ENCODE results near the gene GABPB2. TPM values are rescaled to one million over a fixed set of nuclear protein-coding genes. Genes with fewer than 3 reads are reported as not detected.

The GABPB2 gene
- total RNA-seq, 1 experiment from 2014 or later = 6.4 TPM

GRCh38 chr1:151047925-151048644, 22.5 kb upstream of the GABPB2 start:
- Histone ChIP-seq H3K27ac (ENCODE audit: low read length) (peak overlapping the region; percentile 12), H3K4me3 (ENCODE audit: low read length) (peak overlapping the region; percentile 77), H2AFZ (ENCODE audit: low read length) (peak overlapping the region; percentile 90), H4K20me1 (ENCODE audit: low read length) (no peaks in the 10 kb centered on the region), H3K4me1 (ENCODE audit: insufficient read depth, low read length) (peaks cover 12% of the 10 kb centered on the region), H3K36me3 (ENCODE audit: low read depth, low read length) (peaks cover 19% of the 10 kb centered on the region; the same call in 1 of the 2 replicates), H3K9ac (ENCODE audit: low read length) (peak overlapping the region; percentile 69), H3K9me2 (replicated peaks; ENCODE audit: low read length) (no peaks in the 10 kb centered on the region), H3K4me2 (ENCODE audit: low read length) (peak overlapping the region; percentile 93), H3K27me3 (ENCODE audit: low read length) (no peaks in the 10 kb centered on the region), H3K79me2 (ENCODE audit: low read length) (no peaks in the 10 kb centered on the region), H3K9me3 (ENCODE audit: low read length) (no peaks in the 10 kb centered on the region), H3F3A (ENCODE audit: low read length, unreplicated experiment) (peaks cover 6% of the 10 kb centered on the region)
- CTCF ChIA-PET = interaction anchor here (0.6 to 1.1 kb wide), 5 partner anchors 11 to 861 kb away, joined by 3 to 4 read pairs (median 4); partner anchors contain the start of gene CDC42SE1
- ATAC-seq (peak; percentile 70), DNase-seq (peak; percentile 74)
- TSS peak; percentile 86 for BruUV-seq (replicated peaks)
- POLR2A ChIA-PET (ENCODE audit: unreplicated experiment) = interaction anchor here (0.5 to 1.0 kb wide), 4 partner anchors 18 to 482 kb away, joined by 3 to 5 read pairs (median 4); no protein-coding TSS in a partner anchor
- intact Hi-C loops (cut with micrococcal nuclease) = loop anchor here (5.0 kb wide), 1 partner anchor 41 kb away; the partner anchor contains the start of genes MINDY1 and PRUNE1
- TF ChIP-seq EZH2 (IDR thresholded peaks at IDR 0.05; ENCODE audit: low read length, unreplicated experiment) (no peak), EZH2phosphoT487 (IDR thresholded peaks at IDR 0.05; ENCODE audit: borderline replicate concordance, low read length) (no peak)
- TF ChIP-seq, protein P1, sequence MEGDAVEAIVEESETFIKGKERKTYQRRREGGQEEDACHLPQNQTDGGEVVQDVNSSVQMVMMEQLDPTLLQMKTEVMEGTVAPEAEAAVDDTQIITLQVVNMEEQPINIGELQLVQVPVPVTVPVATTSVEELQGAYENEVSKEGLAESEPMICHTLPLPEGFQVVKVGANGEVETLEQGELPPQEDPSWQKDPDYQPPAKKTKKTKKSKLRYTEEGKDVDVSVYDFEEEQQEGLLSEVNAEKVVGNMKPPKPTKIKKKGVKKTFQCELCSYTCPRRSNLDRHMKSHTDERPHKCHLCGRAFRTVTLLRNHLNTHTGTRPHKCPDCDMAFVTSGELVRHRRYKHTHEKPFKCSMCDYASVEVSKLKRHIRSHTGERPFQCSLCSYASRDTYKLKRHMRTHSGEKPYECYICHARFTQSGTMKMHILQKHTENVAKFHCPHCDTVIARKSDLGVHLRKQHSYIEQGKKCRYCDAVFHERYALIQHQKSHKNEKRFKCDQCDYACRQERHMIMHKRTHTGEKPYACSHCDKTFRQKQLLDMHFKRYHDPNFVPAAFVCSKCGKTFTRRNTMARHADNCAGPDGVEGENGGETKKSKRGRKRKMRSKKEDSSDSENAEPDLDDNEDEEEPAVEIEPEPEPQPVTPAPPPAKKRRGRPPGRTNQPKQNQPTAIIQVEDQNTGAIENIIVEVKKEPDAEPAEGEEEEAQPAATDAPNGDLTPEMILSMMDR (conservative IDR thresholded peaks at IDR 0.05; ENCODE audit: low read depth, low read length) = peak; percentile 74

- DNase-seq (no peak), ATAC-seq (no peak)
- H3K36me3 ChIP-seq (ENCODE audit: low read depth, low read length) = peaks cover 20% of the 10 kb centered on the region; the same call in 1 of the 2 replicates
- H3K4me3 ChIP-seq (ENCODE audit: low read length) = peak overlapping the region; percentile 77
- no peak overlapping the region for H3K27ac ChIP-seq (ENCODE audit: low read length)
- intact Hi-C loops (cut with micrococcal nuclease) = loop anchor here (5.0 kb wide), 1 partner anchor 41 kb away; the partner anchor contains the start of genes MINDY1 and PRUNE1
- BruUV-seq (replicated peaks) = no TSS peak
- peak overlapping the region; percentile 69 for H3K9ac ChIP-seq (ENCODE audit: low read length)
- peaks cover 12% of the 10 kb centered on the region for H3K4me1 ChIP-seq (ENCODE audit: insufficient read depth, low read length)
- H3K9me3 ChIP-seq (ENCODE audit: low read length) = no peaks in the 10 kb centered on the region
- no peaks in the 10 kb centered on the region for H3K9me2 ChIP-seq (replicated peaks; ENCODE audit: low read length)
- H2AFZ ChIP-seq (ENCODE audit: low read length) = peak overlapping the region; percentile 90
- no peaks in the 10 kb centered on the region for H4K20me1 ChIP-seq (ENCODE audit: low read length)
- ChIA-PET CTCF (interaction anchor here (1.0 kb wide), 1 partner anchor 24 kb away, joined by 4 read pairs; no protein-coding TSS in a partner anchor), POLR2A (ENCODE audit: unreplicated experiment) (interaction anchor here (0.6 to 1.0 kb wide), 3 partner anchors 17 to 146 kb away, joined by 3 to 4 read pairs (median 3); no protein-coding TSS in a partner anchor)
- TF ChIP-seq, protein P1 (conservative IDR thresholded peaks at IDR 0.05; ENCODE audit: low read depth, low read length) = peak; percentile 18; the same call in 1 of the 2 replicates
- TF ChIP-seq EZH2 (IDR thresholded peaks at IDR 0.05; ENCODE audit: low read length, unreplicated experiment) = no peak
- TF ChIP-seq EZH2phosphoT487 (IDR thresholded peaks at IDR 0.05; ENCODE audit: borderline replicate concordance, low read length) = no peak
- H3K79me2 ChIP-seq (ENCODE audit: low read length) = no peaks in the 10 kb centered on the region
- no peaks in the 10 kb centered on the region for H3K27me3 ChIP-seq (ENCODE audit: low read length)
- H3K4me2 ChIP-seq (ENCODE audit: low read length) = peak overlapping the region; percentile 93
- H3F3A ChIP-seq (ENCODE audit: low read length, unreplicated experiment) = peaks cover 6% of the 10 kb centered on the region
Measured at GRCh38 chr1:151048645-151049032, 21.9 kb upstream of the GABPB2 start.

Measured in PC-3 (cell line).